HEK293T (cell line): ENCODE data around the gene NR5A1.

Experiments used
- ARNT ChIP-seq: fragments of 450-650 bp; IDR thresholded peaks from 2 replicates; pipeline ENCODE4 v1.6.1; 2017; ENCODE audit warnings: mild to moderate bottlenecking
- BHLHE40 ChIP-seq: fragments of 450-650 bp; IDR thresholded peaks from 2 replicates; pipeline ENCODE4 v1.6.1; 2016; ENCODE audit warnings: mild to moderate bottlenecking, moderate library complexity, borderline replicate concordance
- ELF4 ChIP-seq: fragments of 450-650 bp; IDR thresholded peaks from 2 replicates; pipeline ENCODE4 v1.6.1; 2017; ENCODE audit warnings: antibody characterized with exemption
- FOXA1 ChIP-seq: fragments of 450-650 bp; IDR thresholded peaks from 2 replicates; pipeline ENCODE4 v1.6.1; 2016; ENCODE audit warnings: mild to moderate bottlenecking
- FOXK2 ChIP-seq: fragments of 450-650 bp; IDR thresholded peaks from 2 replicates; pipeline ENCODE4 v1.6.1; 2016; ENCODE audit warnings: mild to moderate bottlenecking
- FOXM1 ChIP-seq: fragments of 450-650 bp; IDR thresholded peaks from 2 replicates; pipeline ENCODE4 v1.6.1; 2017; ENCODE audit warnings: mild to moderate bottlenecking, borderline replicate concordance
- HDGF ChIP-seq: fragments of 450-650 bp; IDR thresholded peaks from 2 replicates; pipeline ENCODE4 v1.6.1; 2017; ENCODE audit warnings: antibody characterized with exemption, borderline replicate concordance
- NFRKB ChIP-seq: fragments of 450-650 bp; IDR thresholded peaks from 2 replicates; pipeline ENCODE4 v1.6.1; 2016; ENCODE audit warnings: mild to moderate bottlenecking, moderate library complexity
- SP1 ChIP-seq: fragments of 450-650 bp; IDR thresholded peaks from 2 replicates; pipeline ENCODE4 v1.6.1; 2017
- SUZ12 ChIP-seq: fragments of 450-650 bp; IDR thresholded peaks from 2 replicates; pipeline ENCODE4 v1.6.1; 2016; ENCODE audit warnings: mild to moderate bottlenecking
- ZNF384 ChIP-seq: fragments of 450-650 bp; IDR thresholded peaks from 2 replicates; pipeline ENCODE4 v1.6.1; 2016

DNA sequence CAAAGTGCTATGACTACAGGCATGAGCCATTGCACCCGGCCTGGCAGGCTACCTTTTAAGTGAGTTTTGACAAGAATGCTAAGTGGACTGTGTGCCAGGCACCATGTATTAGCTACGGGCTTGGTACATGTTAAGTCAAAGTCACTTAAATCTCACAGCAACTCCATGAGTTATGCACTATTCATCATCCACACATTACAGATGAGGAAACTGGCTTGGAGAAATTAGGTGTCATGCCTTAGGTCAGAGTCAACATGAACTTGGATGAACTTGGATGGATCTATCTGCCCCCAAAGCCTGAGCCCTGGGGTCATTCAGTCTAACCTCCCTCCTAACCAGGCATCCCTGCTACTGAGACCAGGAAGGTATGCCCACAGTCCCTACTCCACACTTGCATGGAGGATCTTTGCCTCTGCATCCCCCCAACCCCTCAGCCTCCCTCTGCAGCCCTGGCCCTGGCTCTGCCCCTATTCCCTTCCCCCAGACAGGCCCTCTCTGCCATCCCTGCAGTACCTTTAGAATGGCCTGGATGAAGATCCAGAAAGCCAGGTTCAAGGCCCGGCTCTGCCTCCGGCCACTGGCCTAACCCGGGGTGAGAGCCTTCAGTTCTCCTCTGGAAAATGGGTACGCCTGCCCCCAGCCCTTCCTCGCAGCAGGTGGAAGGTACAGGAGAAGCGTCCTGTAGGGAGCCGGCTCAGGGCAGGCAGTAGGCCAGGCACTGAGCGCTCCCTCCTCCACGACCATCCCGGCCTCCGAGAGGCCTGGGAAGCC is 57.6 kb downstream of the NR5A1 start:
- TF ChIP-seq FOXM1 (no peak), HDGF (no peak), FOXK2 (no peak), SP1 (no peak), NFRKB (no peak), ELF4 (no peak), BHLHE40 (no peak), ZNF384 (no peak), ARNT (no peak), SUZ12 (no peak), FOXA1 (no peak)
